HepG2 (cell line): ENCODE data around the gene HERPUD2. TPM values are rescaled to one million over a fixed set of nuclear protein-coding genes. Genes with fewer than 3 reads are reported as not detected.

Experiments
- GLI4 ChIP-seq: sonication (generic); formaldehyde crosslinking; IDR thresholded peaks from 2 replicates; pipeline ENCODE4 v1.5.1; 2020; ENCODE audit warnings: missing genetic modification reagents, mild to moderate bottlenecking, moderate library complexity, borderline replicate concordance
- GTF3A ChIP-seq: sonication (generic); formaldehyde crosslinking; conservative IDR thresholded peaks from 2 replicates; pipeline ENCODE4 v1.4.0; 2020; ENCODE audit warnings: mild to moderate bottlenecking, missing genetic modification reagents
- HDAC1 ChIP-seq: sonication (generic); formaldehyde crosslinking; IDR thresholded peaks from 2 replicates; pipeline ENCODE4 v1.5.1; 2020; ENCODE audit warnings: mild to moderate bottlenecking, missing genetic modification reagents
- HNF1B ChIP-seq: sonication (generic); formaldehyde crosslinking; IDR thresholded peaks from 2 replicates; pipeline ENCODE4 v1.5.1; 2020; ENCODE audit warnings: mild to moderate bottlenecking, moderate library complexity, missing genetic modification reagents
- KAT2B ChIP-seq: fragments of 150-350 bp; IDR thresholded peaks from 2 replicates; pipeline ENCODE4 v1.6.1; 2014; ENCODE audit warnings: low read depth, low read length, borderline replicate concordance
- KDM3A ChIP-seq: IDR thresholded peaks from 2 replicates; pipeline ENCODE4 v1.6.1; 2018; ENCODE audit warnings: low read depth, missing compliant biosample characterization
- MIER2 ChIP-seq: IDR thresholded peaks from 2 replicates; pipeline ENCODE4 v1.6.1; 2016; ENCODE audit warnings: missing biosample characterization, missing genetic modification reagents
- NFKBIZ ChIP-seq: IDR thresholded peaks from 2 replicates; pipeline ENCODE4 v1.6.1; 2018; ENCODE audit warnings: missing genetic modification reagents, missing compliant biosample characterization
- RBM39 ChIP-seq: fragments of 200-400 bp; formaldehyde crosslinking; IDR thresholded peaks from one replicate; pipeline ENCODE4 v1.6.1; 2018; ENCODE audit warnings: antibody characterized with exemption, mild to moderate bottlenecking, low read depth, low read length; ENCODE audit not compliant: poor library complexity, severe bottlenecking
- RFXAP ChIP-seq: sonication (generic); formaldehyde crosslinking; IDR thresholded peaks from 2 replicates; pipeline ENCODE4 v1.4.0; 2020; ENCODE audit warnings: missing genetic modification reagents, borderline replicate concordance
- ZBTB8A ChIP-seq: sonication (generic); formaldehyde crosslinking; IDR thresholded peaks from 2 replicates; pipeline ENCODE4 v1.4.0; 2020; ENCODE audit warnings: mild to moderate bottlenecking, low read depth, missing genetic modification reagents, borderline replicate concordance
- ZFP37 ChIP-seq: sonication (generic); formaldehyde crosslinking; IDR thresholded peaks from 2 replicates; pipeline ENCODE4 v1.4.0; 2020; ENCODE audit warnings: missing genetic modification reagents, borderline replicate concordance
- ZFY ChIP-seq: sonication (generic); formaldehyde crosslinking; IDR thresholded peaks from 2 replicates; pipeline ENCODE4 v1.4.0; 2020; ENCODE audit warnings: missing genetic modification reagents
- ZFYVE20 ChIP-seq: sonication (generic); formaldehyde crosslinking; IDR thresholded peaks from 2 replicates; pipeline ENCODE4 v1.8.0; 2023; ENCODE audit warnings: low read depth, mild to moderate bottlenecking, moderate library complexity, missing genetic modification reagents, borderline replicate concordance
- ZNF292 ChIP-seq: sonication (generic); formaldehyde crosslinking; IDR thresholded peaks from 2 replicates; pipeline ENCODE4 v1.8.1; 2022; ENCODE audit warnings: mild to moderate bottlenecking, low read depth, missing genetic modification reagents, borderline replicate concordance
- ZNF546 ChIP-seq: sonication (generic); formaldehyde crosslinking; conservative IDR thresholded peaks from 2 replicates; pipeline ENCODE4 v1.8.1; 2023; ENCODE audit warnings: mild to moderate bottlenecking, missing genetic modification reagents
- ZNF589 ChIP-seq: sonication (generic); formaldehyde crosslinking; conservative IDR thresholded peaks from 2 replicates; pipeline ENCODE4 v1.8.0; 2022; ENCODE audit warnings: mild to moderate bottlenecking, moderate library complexity, missing genetic modification reagents
- ZNF841 ChIP-seq: sonication (generic); formaldehyde crosslinking; IDR thresholded peaks from 2 replicates; pipeline ENCODE4 v1.8.1; 2023; ENCODE audit warnings: missing genetic modification reagents, borderline replicate concordance
- ZSCAN25 ChIP-seq: sonication (generic); formaldehyde crosslinking; IDR thresholded peaks from 2 replicates; pipeline ENCODE4 v1.8.0; 2022; ENCODE audit warnings: mild to moderate bottlenecking, missing genetic modification reagents
- ZSCAN30 ChIP-seq: sonication (generic); formaldehyde crosslinking; IDR thresholded peaks from 2 replicates; pipeline ENCODE4 v1.5.0; 2020; ENCODE audit warnings: mild to moderate bottlenecking, missing genetic modification reagents
- ZSCAN31 ChIP-seq: sonication (generic); formaldehyde crosslinking; IDR thresholded peaks from 2 replicates; pipeline ENCODE4 v1.5.0; 2020; ENCODE audit warnings: low read depth, mild to moderate bottlenecking, missing genetic modification reagents
- polyA plus RNA-seq, 8 experiments: library from polyadenylated mRNA; depleted of rRNA in 3 of 8; stranded (reverse) in 7 of 8; unstranded in 1 of 8; fragments of >200 nt; fragmentation: Illumina TruSeq in 4 of 8; extraction: Trizol in 4 of 8; gene quantifications; 2 replicates each; pipeline versions ENCODE4 v1.2.1 to v1.2.3, GENCODE V29; 2011 to 2016; ENCODE audit warnings: low read depth in 4 of 8, missing spikeins in 1 of 8, mixed read lengths in 1 of 8; ENCODE audit not compliant: insufficient read depth in 1 of 8
- total RNA-seq, 5 experiments: library from RNA; depleted of rRNA; stranded (reverse); fragments of >200 nt; fragmentation: Illumina TruSeq; extraction: Trizol; gene quantifications; 2 replicates each; pipeline ENCODE4 v1.2.3, GENCODE V29; 2016; ENCODE audit warnings: low read depth in 1 of 5
- TF ChIP-seq, protein P1 (sequence below): sonication (generic); formaldehyde crosslinking; IDR thresholded peaks from 2 replicates; pipeline ENCODE4 v1.4.0; 2020; ENCODE audit warnings: missing genetic modification reagents, borderline replicate concordance
- TF ChIP-seq, protein P2 (sequence below): IDR thresholded peaks from 2 replicates; pipeline ENCODE4 v1.6.1; 2018; ENCODE audit warnings: missing genetic modification reagents, mild to moderate bottlenecking, missing compliant biosample characterization

Gene HERPUD2
- total and polyA plus RNA-seq, 2 of the 13 experiments (the other 11 are each of a cell fraction or from before 2014, with no cell fraction given): 10.7 to 38.6 TPM

DNA sequence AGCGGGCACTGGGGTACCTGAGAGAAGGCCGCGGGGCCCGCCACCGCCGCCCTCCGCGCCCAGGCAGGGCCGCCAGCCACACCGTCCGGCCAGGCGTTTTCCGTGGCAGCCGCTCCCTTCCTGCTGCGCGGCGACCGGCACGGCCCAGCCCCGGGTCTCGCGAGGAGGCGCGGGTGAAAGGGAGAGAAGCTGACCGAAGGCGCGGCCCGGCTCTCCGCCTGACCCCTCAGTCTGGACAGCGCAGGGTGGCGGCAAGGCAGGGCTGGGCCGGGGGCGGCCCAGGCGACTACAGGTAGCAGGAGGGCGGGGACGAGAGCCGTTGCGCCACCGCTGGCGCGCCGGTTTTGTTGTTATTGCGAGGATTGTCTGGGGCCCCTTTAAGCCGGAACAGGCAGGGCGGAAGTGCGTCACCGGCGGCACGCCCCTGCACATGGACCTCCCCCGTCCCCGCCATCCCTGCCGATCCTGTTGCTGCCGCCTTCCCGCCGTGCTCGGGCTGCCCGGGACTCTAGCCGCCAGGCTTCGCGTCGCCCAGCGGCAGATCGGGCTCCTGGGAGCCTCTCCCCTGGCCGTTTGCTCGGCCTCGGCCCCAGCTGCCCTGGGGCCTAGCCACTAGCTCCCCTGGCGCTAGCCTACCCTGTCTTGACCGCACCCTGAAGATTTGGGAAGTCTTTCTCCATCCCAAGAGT lies at the start of gene HERPUD2 (continued):
- peak; percentile 59 for TF ChIP-seq RBM39
- TF ChIP-seq ZNF546: no peak; the same call in 1 of the 2 replicates
- TF ChIP-seq ZNF589 (CRISPR knock-in tag): no peak
- peak; percentile 98 for TF ChIP-seq ZFY
- peak; percentile 71; the same call in 1 of the 2 replicates for TF ChIP-seq ZBTB8A (CRISPR knock-in tag)
- TF ChIP-seq RFXAP (CRISPR knock-in tag): no peak
- no peak for TF ChIP-seq ZNF292 (CRISPR knock-in tag)
- no peak for TF ChIP-seq ZSCAN30 (CRISPR knock-in tag)
- no peak for TF ChIP-seq MIER2 (CRISPR knock-in tag)
- TF ChIP-seq HDAC1 (CRISPR knock-in tag): peak; percentile 80
- TF ChIP-seq, protein P1, sequence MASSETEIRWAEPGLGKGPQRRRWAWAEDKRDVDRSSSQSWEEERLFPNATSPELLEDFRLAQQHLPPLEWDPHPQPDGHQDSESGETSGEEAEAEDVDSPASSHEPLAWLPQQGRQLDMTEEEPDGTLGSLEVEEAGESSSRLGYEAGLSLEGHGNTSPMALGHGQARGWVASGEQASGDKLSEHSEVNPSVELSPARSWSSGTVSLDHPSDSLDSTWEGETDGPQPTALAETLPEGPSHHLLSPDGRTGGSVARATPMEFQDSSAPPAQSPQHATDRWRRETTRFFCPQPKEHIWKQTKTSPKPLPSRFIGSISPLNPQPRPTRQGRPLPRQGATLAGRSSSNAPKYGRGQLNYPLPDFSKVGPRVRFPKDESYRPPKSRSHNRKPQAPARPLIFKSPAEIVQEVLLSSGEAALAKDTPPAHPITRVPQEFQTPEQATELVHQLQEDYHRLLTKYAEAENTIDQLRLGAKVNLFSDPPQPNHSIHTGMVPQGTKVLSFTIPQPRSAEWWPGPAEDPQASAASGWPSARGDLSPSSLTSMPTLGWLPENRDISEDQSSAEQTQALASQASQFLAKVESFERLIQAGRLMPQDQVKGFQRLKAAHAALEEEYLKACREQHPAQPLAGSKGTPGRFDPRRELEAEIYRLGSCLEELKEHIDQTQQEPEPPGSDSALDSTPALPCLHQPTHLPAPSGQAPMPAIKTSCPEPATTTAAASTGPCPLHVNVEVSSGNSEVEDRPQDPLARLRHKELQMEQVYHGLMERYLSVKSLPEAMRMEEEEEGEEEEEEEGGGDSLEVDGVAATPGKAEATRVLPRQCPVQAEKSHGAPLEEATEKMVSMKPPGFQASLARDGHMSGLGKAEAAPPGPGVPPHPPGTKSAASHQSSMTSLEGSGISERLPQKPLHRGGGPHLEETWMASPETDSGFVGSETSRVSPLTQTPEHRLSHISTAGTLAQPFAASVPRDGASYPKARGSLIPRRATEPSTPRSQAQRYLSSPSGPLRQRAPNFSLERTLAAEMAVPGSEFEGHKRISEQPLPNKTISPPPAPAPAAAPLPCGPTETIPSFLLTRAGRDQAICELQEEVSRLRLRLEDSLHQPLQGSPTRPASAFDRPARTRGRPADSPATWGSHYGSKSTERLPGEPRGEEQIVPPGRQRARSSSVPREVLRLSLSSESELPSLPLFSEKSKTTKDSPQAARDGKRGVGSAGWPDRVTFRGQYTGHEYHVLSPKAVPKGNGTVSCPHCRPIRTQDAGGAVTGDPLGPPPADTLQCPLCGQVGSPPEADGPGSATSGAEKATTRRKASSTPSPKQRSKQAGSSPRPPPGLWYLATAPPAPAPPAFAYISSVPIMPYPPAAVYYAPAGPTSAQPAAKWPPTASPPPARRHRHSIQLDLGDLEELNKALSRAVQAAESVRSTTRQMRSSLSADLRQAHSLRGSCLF (CRISPR knock-in tag): no peak
- peak; percentile 15; the same call in 1 of the 2 replicates for TF ChIP-seq HNF1B (CRISPR knock-in tag)
- TF ChIP-seq GTF3A: no peak
- 0 out of 2 replicates have a peak, but pooled peaks have one; percentile 9 for TF ChIP-seq KDM3A (CRISPR knock-in tag)
- peak; percentile 90 for TF ChIP-seq ZSCAN31 (CRISPR knock-in tag)
- TF ChIP-seq GLI4 (CRISPR knock-in tag): no peak
- TF ChIP-seq ZFYVE20 (CRISPR knock-in tag): no peak
- peak; percentile 81; the same call in 1 of the 2 replicates for TF ChIP-seq ZFP37 (CRISPR knock-in tag)
- TF ChIP-seq ZSCAN25: peak; percentile 93
- TF ChIP-seq KAT2B: no peak
- no peak for TF ChIP-seq NFKBIZ
- peak; percentile 47; the same call in 1 of the 2 replicates for TF ChIP-seq ZNF841 (CRISPR knock-in tag)
- TF ChIP-seq, protein P2, sequence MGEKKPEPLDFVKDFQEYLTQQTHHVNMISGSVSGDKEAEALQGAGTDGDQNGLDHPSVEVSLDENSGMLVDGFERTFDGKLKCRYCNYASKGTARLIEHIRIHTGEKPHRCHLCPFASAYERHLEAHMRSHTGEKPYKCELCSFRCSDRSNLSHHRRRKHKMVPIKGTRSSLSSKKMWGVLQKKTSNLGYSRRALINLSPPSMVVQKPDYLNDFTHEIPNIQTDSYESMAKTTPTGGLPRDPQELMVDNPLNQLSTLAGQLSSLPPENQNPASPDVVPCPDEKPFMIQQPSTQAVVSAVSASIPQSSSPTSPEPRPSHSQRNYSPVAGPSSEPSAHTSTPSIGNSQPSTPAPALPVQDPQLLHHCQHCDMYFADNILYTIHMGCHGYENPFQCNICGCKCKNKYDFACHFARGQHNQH (CRISPR knock-in tag): peak; percentile 83
